Smooth muscle cell (in vitro differentiated cells): ENCODE measurements around the gene ENC1. TPM values are rescaled to one million over a fixed set of nuclear protein-coding genes. Genes with fewer than 3 reads are reported as not detected.

Experiments
- DNase-seq: peaks from one replicate; lab custom pipeline; 2025; ENCODE audit not compliant: unreplicated experiment; lab: John Stamatoyannopoulos, UW
- H2AFZ ChIP-seq: fragments of 200-600 bp; sonication (generic); 2 replicates; pipeline ENCODE4 v1.6.0; 2016; ENCODE audit warnings: antibody characterized with exemption, low read depth, mild to moderate bottlenecking
- H3F3A ChIP-seq: fragments of 200-600 bp; sonication (generic); 2 replicates; pipeline ENCODE4 v1.6.0; 2017; ENCODE audit warnings: antibody characterized with exemption, low read depth
- H3K27ac ChIP-seq: fragments of 200-600 bp; sonication (generic); 2 replicates; pipeline ENCODE4 v1.5.1; 2016; ENCODE audit warnings: low read depth, mild to moderate bottlenecking
- H3K27me3 ChIP-seq: fragments of 200-600 bp; sonication (generic); 2 replicates; pipeline ENCODE4 v1.6.1; 2016; ENCODE audit warnings: low read depth, mild to moderate bottlenecking
- H3K36me3 ChIP-seq: fragments of 200-600 bp; sonication (generic); 2 replicates; pipeline ENCODE4 v1.5.1; 2016; ENCODE audit warnings: low read depth
- H3K4me1 ChIP-seq: fragments of 200-600 bp; sonication (generic); 2 replicates; pipeline ENCODE4 v1.5.1; 2016; ENCODE audit warnings: low read depth
- H3K4me2 ChIP-seq: fragments of 200-600 bp; sonication (generic); 2 replicates; pipeline ENCODE4 v1.6.0; 2016; ENCODE audit warnings: mild to moderate bottlenecking
- H3K4me3 ChIP-seq: fragments of 200-600 bp; sonication (generic); 2 replicates; pipeline ENCODE4 v1.5.1; 2016; ENCODE audit warnings: mild to moderate bottlenecking
- H3K79me2 ChIP-seq: fragments of 200-600 bp; sonication (generic); 2 replicates; pipeline ENCODE4 v1.6.0; 2016; ENCODE audit warnings: low read depth, mild to moderate bottlenecking
- H3K9ac ChIP-seq: fragments of 200-600 bp; sonication (generic); 2 replicates; pipeline ENCODE4 v1.6.0; 2016; ENCODE audit warnings: low read depth
- H3K9me3 ChIP-seq: fragments of 200-600 bp; sonication (generic); replicated peaks from 2 replicates; pipeline ENCODE4 v1.5.1; 2016; ENCODE audit warnings: low read depth
- H4K20me1 ChIP-seq: fragments of 200-600 bp; sonication (generic); 2 replicates; pipeline ENCODE4 v1.6.0; 2016; ENCODE audit warnings: low read depth
- WGBS: methylation state at CpG from one replicate; pipeline ENCODE4 v1.1.7; 2016; ENCODE audit warnings: low lambda C conversion rate; 5-methylcytosine and 5-hydroxymethylcytosine counted together
- polyA plus RNA-seq: library from polyadenylated mRNA; unstranded; fragments of >200 nt; fragmentation: Nextera tagmentation; extraction: Ambion mirVana; gene quantifications from 2 replicates; pipeline ENCODE4 v1.2.1, GENCODE V29; 2016
- total RNA-seq: library from RNA; depleted of rRNA; stranded (reverse); fragments of >200 nt; gene quantifications from 2 replicates; pipeline ENCODE4 v1.2.3, GENCODE V29; 2014
- TF ChIP-seq, protein P1 (sequence below): fragments of 200-600 bp; sonication (generic); IDR thresholded peaks from 2 replicates; pipeline ENCODE4 v1.5.1; 2017; ENCODE audit warnings: borderline replicate concordance, mild to moderate bottlenecking, antibody characterized with exemption; ENCODE audit not compliant: insufficient read depth, poor library complexity, severe bottlenecking

Gene ENC1
- total and polyA plus RNA-seq, 2 experiments from 2014 or later, result 17.4 to 110 TPM

DNA sequence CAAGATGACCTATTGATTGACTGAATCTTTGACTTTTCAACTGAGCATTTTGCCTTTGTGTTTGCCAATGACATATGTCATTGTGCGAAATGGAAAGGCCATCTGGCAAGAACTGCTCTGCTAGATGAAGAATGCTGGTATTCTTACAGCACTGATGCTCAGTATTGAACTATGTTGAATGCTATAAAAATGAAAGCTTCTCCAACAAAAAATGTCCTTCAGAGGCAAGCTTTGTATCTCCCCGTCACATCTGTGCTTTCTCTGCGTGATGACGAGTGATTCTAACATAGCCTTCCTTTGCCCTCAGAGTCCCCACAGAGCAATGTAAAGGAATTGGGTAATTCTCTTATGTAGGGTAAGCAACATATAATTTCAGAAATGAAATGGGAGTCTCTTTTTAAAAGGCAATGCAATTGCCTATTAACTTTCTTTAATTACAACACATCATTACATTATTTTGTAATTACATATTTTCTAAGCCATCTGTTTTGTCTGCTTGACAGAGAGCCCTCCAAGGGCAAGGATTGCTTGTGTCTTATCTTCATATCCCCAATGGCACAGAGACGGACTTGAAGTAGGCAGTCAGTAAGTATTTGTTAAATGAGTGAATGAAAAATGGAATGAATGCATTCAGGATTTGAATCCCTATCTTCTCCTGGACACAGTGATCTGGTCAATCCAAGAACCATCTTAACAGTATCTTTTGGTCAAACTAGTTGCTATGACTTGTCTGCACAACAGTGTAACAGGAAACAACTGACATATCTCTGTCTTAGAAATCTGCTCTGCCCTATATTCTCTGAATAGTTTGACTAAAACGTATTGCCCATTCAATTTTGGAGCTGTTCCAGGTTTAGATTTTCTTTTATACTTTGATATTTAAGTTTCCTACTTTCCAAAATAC lies 46.1 kb downstream of the ENC1 start:
- Histone ChIP-seq H3K9me3 (no peaks in the 10 kb centered on the region), H4K20me1 (no peaks in the 10 kb centered on the region), H3K4me3 (no peak overlapping the region), H3K9ac (no peak overlapping the region), H3K27ac (peak overlapping the region; percentile 40), H3K4me1 (peaks cover 27% of the 10 kb centered on the region), H2AFZ (peak overlapping the region; percentile 52), H3F3A (no peaks in the 10 kb centered on the region), H3K4me2 (peak overlapping the region; percentile 24), H3K79me2 (no peaks in the 10 kb centered on the region), H3K36me3 (no peaks in the 10 kb centered on the region), H3K27me3 (no peaks in the 10 kb centered on the region)
- TF ChIP-seq, protein P1, sequence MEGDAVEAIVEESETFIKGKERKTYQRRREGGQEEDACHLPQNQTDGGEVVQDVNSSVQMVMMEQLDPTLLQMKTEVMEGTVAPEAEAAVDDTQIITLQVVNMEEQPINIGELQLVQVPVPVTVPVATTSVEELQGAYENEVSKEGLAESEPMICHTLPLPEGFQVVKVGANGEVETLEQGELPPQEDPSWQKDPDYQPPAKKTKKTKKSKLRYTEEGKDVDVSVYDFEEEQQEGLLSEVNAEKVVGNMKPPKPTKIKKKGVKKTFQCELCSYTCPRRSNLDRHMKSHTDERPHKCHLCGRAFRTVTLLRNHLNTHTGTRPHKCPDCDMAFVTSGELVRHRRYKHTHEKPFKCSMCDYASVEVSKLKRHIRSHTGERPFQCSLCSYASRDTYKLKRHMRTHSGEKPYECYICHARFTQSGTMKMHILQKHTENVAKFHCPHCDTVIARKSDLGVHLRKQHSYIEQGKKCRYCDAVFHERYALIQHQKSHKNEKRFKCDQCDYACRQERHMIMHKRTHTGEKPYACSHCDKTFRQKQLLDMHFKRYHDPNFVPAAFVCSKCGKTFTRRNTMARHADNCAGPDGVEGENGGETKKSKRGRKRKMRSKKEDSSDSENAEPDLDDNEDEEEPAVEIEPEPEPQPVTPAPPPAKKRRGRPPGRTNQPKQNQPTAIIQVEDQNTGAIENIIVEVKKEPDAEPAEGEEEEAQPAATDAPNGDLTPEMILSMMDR, result no peak
- WGBS, result 71% methylated on average over 6 of the region's 6 CpGs
- DNase-seq, result no peak

DNA sequence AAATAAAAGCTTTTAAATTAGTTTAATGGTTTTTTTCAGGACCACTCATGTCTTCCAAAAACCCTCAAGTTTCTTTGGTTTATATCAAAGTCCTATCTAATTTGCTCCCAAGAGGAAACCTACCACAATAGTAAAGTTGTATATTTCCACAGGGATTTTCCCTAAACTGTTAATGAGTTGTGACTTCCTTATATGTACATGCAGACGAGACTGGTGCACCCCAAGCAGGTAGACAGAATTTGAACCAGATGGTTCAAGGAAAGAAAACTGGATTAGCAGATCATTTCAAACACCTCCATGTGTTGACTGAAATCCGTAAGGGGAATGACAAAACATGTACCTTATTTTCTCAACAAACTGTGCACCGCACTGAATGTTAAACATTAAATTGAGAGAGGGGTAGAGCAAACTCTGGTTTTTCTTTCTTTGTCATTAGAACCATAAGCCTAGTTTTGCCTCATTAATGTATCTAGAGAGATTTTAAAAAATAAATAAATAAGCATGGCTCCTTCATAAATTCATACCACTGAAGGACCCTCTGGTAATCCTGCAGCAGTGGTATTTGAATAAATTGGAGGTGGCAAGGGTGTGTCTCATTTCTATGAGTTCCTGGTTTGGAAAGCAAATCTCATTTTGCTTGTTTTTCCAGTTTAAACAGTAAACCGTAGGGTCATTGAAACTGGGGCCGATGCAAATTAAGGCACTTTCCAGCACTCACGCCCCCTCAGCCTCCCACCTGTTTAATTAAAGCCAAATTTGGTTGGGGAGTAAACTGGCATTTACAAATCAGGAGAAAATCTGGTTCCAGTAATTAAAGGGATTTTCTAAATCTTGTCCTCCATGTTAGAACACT lies 51.1 kb downstream of the ENC1 start:
- Histone ChIP-seq H3F3A (no peaks in the 10 kb centered on the region), H3K79me2 (no peaks in the 10 kb centered on the region), H3K4me2 (no peak overlapping the region), H3K36me3 (no peaks in the 10 kb centered on the region), H3K4me1 (peaks cover 18% of the 10 kb centered on the region), H3K9ac (no peak overlapping the region), H4K20me1 (no peaks in the 10 kb centered on the region), H3K9me3 (no peaks in the 10 kb centered on the region), H2AFZ (no peak overlapping the region), H3K4me3 (no peak overlapping the region), H3K27me3 (no peaks in the 10 kb centered on the region), H3K27ac (no peak overlapping the region)
- DNase-seq, result no peak
- TF ChIP-seq, protein P1, result no peak
- WGBS, result 71% methylated on average over 6 of the region's 6 CpGs

DNA sequence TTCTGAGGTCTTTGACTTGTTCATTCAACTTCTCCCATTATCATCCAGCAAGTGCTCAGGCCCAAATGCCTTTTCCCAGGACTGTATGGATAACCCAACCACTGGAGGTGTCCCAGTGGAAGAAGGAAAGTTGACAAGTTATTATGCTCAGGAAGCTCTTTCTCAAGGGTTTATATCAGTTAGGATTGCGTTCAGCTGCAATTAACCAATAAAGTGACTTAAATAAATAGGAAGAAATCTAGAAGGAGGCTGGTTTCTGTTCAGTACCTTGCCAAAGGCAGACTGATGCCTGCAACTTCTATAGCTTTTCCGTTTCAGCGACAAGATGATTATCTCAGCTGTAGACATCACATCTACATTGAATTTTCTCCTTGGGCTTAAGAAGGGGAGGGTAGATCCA lies 52.1 kb downstream of the ENC1 start:
- 83% methylated on average over 3 of the region's 3 CpGs for WGBS
- no peaks in the 10 kb centered on the region for H3K36me3 ChIP-seq
- H3K27me3 ChIP-seq, result no peaks in the 10 kb centered on the region
- no peak for DNase-seq
- no peak overlapping the region for H3K4me3 ChIP-seq
- H2AFZ ChIP-seq, result no peak overlapping the region
- H3K9me3 ChIP-seq, result no peaks in the 10 kb centered on the region
- no peak overlapping the region for H3K27ac ChIP-seq
- H3K79me2 ChIP-seq, result no peaks in the 10 kb centered on the region
- H3K9ac ChIP-seq, result no peak overlapping the region
- no peaks in the 10 kb centered on the region for H3F3A ChIP-seq
- no peaks in the 10 kb centered on the region for H4K20me1 ChIP-seq
- H3K4me1 ChIP-seq, result peaks cover 18% of the 10 kb centered on the region
- TF ChIP-seq, protein P1, result no peak
- H3K4me2 ChIP-seq, result no peak overlapping the region
